Mesodermal cell (in vitro differentiated cells): ENCODE measurements around the gene HSD17B3.

Experiments
- H3K27ac ChIP-seq: 2 replicates; pipeline ENCODE4 v1.7.0; 2013; ENCODE audit warnings: mild to moderate bottlenecking, low read depth, low read length, moderate library complexity; ENCODE audit not compliant: severe bottlenecking
- H3K36me3 ChIP-seq: 2 replicates; pipeline ENCODE4 v1.7.1; 2013; ENCODE audit warnings: mild to moderate bottlenecking, low read length, moderate library complexity; ENCODE audit not compliant: control insufficient read depth, insufficient read depth
- H3K4me1 ChIP-seq: one replicate; pipeline ENCODE4 v1.7.1; 2013; ENCODE audit warnings: mild to moderate bottlenecking, low read length; ENCODE audit not compliant: insufficient read depth, control insufficient read depth, poor library complexity, severe bottlenecking
- H3K4me3 ChIP-seq: 2 replicates; pipeline ENCODE4 v1.7.0; 2013; ENCODE audit warnings: low read length, control low read depth, mild to moderate bottlenecking; ENCODE audit not compliant: insufficient read depth, poor library complexity, severe bottlenecking; ENCODE audit errors: extremely low read depth
- H3K9me3 ChIP-seq: 2 replicates; pipeline ENCODE4 v1.7.1; 2013; ENCODE audit warnings: mild to moderate bottlenecking, low read length, moderate library complexity; ENCODE audit not compliant: control insufficient read depth
- WGBS, 2 experiments: methylation state at CpG; one replicate each; pipeline ENCODE4 v1.1.5; 2013; ENCODE audit warnings: missing lambda C conversion rate in 2 of 2; ENCODE audit not compliant: insufficient coverage in 2 of 2; 5-methylcytosine and 5-hydroxymethylcytosine counted together

HSD17B3 gene

GRCh38 chr9:96216583-96216982 lies 85.4 kb downstream of the HSD17B3 start:
- H3K4me3 ChIP-seq, result no peak overlapping the region
- no peaks in the 10 kb centered on the region for H3K36me3 ChIP-seq
- peak overlapping the region; percentile 82 for H3K27ac ChIP-seq
- 65 to 72% methylated on average over 2 to 4 of the region's 5 CpGs for WGBS, 2 experiments
- H3K4me1 ChIP-seq, result peaks cover 17% of the 10 kb centered on the region
- H3K9me3 ChIP-seq, result peaks cover 4% of the 10 kb centered on the region

DNA sequence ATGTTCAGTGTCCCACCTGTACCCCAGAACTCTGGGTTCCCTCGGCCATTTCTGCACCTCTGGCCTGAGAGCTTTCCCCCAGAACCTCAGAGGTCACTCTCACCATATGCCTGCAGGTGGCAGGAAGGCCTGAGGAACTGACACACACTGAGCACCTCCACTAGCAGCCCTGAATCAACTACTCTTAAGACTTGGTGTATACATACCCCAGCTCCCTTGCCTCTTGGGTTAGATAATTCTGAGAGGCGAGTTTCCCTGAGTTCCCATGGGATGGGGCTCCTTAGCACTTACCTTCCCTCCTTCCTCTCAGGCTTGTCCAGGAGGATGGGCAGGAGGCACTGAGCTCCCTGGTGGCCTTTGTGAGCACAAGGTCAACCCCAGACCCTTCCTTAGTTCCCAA lies 86.1 kb downstream of the HSD17B3 start:
- no peak overlapping the region for H3K27ac ChIP-seq
- WGBS, 2 experiments, result 86 to 100% methylated on average over 1 to 2 of the region's 2 CpGs
- H3K9me3 ChIP-seq, result peaks cover 4% of the 10 kb centered on the region
- H3K4me3 ChIP-seq, result no peak overlapping the region
- no peaks in the 10 kb centered on the region for H3K36me3 ChIP-seq
- H3K4me1 ChIP-seq, result peaks cover 17% of the 10 kb centered on the region

- Histone ChIP-seq H3K36me3 (no peaks in the 10 kb centered on the region), H3K4me1 (peaks cover 17% of the 10 kb centered on the region), H3K4me3 (no peak overlapping the region), H3K27ac (no peak overlapping the region), H3K9me3 (peaks cover 4% of the 10 kb centered on the region)
- WGBS, 2 experiments, result 60% methylated on average over 3 of the region's 5 CpGs; no CpG with 5 or more reads in 1 of the 2 experiments
These were observed 87.3 kb downstream of the HSD17B3 start for GRCh38 chr9:96214635-96215034.

GRCh38 chr9:96209407-96210271 lies 92.3 kb downstream of the HSD17B3 start:
- Histone ChIP-seq H3K36me3 (no peaks in the 10 kb centered on the region), H3K4me3 (no peak overlapping the region), H3K27ac (no peak overlapping the region), H3K4me1 (no peaks in the 10 kb centered on the region), H3K9me3 (peaks cover 4% of the 10 kb centered on the region)
- 91 to 92% methylated on average over 4 to 5 of the region's 7 CpGs for WGBS, 2 experiments

GRCh38 chr9:96206156-96206751 lies 95.7 kb downstream of the HSD17B3 start:
- H3K36me3 ChIP-seq, result no peaks in the 10 kb centered on the region
- no peak overlapping the region for H3K27ac ChIP-seq
- no peaks in the 10 kb centered on the region for H3K9me3 ChIP-seq
- WGBS, 2 experiments, result 88 to 98% methylated on average over 8 of the region's 11 CpGs
- H3K4me1 ChIP-seq, result no peaks in the 10 kb centered on the region
- H3K4me3 ChIP-seq, result no peak overlapping the region

DNA sequence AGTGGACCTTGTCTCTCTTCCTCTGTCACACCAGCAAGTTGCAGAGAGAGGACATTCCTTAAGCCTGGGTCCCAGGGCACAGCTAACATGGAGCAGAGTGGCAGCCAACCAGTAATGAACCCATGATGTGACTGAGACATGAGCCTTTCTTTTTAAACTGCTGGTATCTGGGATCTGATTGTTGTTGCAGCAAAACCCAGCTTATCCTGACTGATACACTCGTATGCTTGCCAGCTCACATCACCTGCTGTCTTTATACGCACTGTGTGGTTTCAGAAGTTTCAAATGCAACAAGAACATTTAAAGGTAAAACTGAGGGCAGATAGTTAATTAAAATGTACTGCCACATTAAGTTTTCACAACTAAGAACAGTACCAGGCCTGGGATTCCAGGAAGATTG lies 97.1 kb downstream of the HSD17B3 start:
- no peaks in the 10 kb centered on the region for H3K4me1 ChIP-seq
- 89 to 92% methylated on average over 1 to 2 of the region's 2 CpGs for WGBS, 2 experiments
- H3K27ac ChIP-seq, result no peak overlapping the region
- no peak overlapping the region for H3K4me3 ChIP-seq
- H3K36me3 ChIP-seq, result no peaks in the 10 kb centered on the region
- H3K9me3 ChIP-seq, result no peaks in the 10 kb centered on the region

DNA sequence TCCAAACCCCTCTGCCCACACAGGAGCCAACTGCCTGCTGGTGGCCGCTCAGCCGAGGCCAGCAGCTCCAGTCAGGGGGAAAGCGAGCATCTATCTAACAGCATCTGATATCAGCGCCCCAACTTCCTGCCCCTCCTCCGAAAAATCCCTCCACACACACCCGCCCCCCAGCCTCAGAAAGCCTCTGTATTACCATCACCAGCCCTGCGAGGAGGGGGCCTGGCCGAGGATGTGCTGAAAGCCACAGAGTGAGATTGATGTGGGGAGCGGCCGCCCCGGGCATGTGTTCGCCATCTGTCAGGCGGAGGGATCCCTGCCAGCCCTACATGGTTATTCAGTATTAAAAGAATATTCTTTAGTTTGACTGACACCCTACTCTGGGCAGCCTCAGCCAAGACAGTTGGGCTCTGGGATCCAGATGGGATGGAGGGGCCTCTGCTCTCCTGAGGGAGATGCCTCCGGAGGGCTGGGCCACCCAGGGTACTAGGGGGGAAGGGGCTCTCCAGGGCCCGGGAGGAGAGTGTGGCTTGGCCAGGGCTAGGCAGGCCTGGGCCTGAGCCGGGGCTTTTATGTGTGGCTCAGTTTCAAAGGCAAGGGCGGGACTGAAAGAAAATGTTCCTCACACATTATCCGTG lies 98.0 kb downstream of the HSD17B3 start:
- no peak overlapping the region for H3K4me3 ChIP-seq
- H3K27ac ChIP-seq, result no peak overlapping the region
- H3K36me3 ChIP-seq, result no peaks in the 10 kb centered on the region
- WGBS, 2 experiments, result 93 to 95% methylated on average over 10 to 14 of the region's 18 CpGs
- no peaks in the 10 kb centered on the region for H3K4me1 ChIP-seq
- no peaks in the 10 kb centered on the region for H3K9me3 ChIP-seq

- H3K27ac ChIP-seq, result no peak overlapping the region
- no peaks in the 10 kb centered on the region for H3K9me3 ChIP-seq
- no peak overlapping the region for H3K4me3 ChIP-seq
- no peaks in the 10 kb centered on the region for H3K36me3 ChIP-seq
- WGBS, 2 experiments, result 89 to 91% methylated on average over 10 to 12 of the region's 13 CpGs
- H3K4me1 ChIP-seq, result no peaks in the 10 kb centered on the region
These were observed 98.8 kb downstream of the HSD17B3 start for GRCh38 chr9:96202971-96203780.

DNA sequence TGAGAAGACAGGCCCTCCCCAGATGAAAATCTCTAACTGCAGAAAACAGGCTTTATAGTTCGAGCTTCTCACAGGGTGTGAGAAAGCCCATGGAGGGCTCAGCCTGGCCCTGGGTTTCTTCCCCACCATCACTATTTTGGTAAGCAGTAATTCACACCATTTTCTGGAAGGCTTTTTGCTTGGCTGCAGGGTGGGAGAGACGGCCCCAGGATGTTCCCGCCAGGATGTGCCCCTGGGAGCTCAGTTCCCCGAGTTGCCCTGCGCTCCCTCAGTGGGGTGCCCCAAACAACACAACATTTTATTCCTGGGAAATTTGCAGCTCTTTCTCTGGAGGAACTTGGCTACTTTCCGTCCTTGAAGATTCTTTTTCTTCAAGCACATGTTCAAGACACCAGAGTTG lies 100.8 kb downstream of the HSD17B3 start:
- Histone ChIP-seq H3K27ac (no peak overlapping the region), H3K36me3 (no peaks in the 10 kb centered on the region), H3K4me1 (peaks cover 6% of the 10 kb centered on the region), H3K9me3 (no peaks in the 10 kb centered on the region), H3K4me3 (no peak overlapping the region)
- WGBS, 2 experiments, result 56 to 73% methylated on average over 5 to 6 of the region's 6 CpGs

DNA sequence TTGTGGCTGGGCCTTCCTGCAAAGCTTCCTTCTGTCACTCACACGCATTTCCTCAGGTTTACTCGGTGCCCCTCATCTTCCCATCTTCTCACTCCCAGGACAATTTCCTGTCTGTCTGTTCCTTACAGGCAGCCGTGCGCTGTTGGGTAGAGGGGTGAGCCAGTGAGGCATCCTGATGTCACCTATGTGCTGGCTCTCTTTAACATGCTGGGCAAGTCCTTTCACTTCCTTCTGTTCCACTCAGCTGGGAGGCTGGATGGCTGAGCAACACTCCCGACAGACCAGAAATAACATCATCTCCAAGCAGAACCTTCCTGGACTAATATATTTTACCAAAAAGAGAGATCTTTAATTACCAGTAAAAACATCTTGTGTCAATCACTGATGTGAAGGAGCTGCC lies 103.0 kb downstream of the HSD17B3 start:
- Histone ChIP-seq H3K9me3 (no peaks in the 10 kb centered on the region), H3K27ac (no peak overlapping the region), H3K36me3 (no peaks in the 10 kb centered on the region), H3K4me3 (no peak overlapping the region), H3K4me1 (peaks cover 6% of the 10 kb centered on the region)
- 100% methylated on average over 2 of the region's 5 CpGs; no CpG with 5 or more reads in 1 of the 2 experiments for WGBS, 2 experiments
